T47D (cell line): Measurements from ENCODE around the gene PHF21B.
A peak's percentile ranks its signal among the peaks of the same experiment; 100 is the strongest.

Experiments used
- DNase-seq, 2 experiments: peaks; one replicate each; pipeline versions ENCODE4 v3.0.0 to v3.0.0-alpha.2; 2011 to 2012; ENCODE audit warnings: low read depth in 1 of 2, low spot score in 1 of 2
- JUND ChIP-seq: IDR thresholded peaks from 2 replicates; pipeline ENCODE4 v1.6.1; 2012; ENCODE audit warnings: low read depth
- in situ Hi-C: cut with HindIII; loops from 2 replicates; pipeline ENCODE4 v1.10.0; 2016; ENCODE audit warnings: low sequenced_read_pairs, low pct_unique_long_range_greater_than_20kb

PHF21B gene

GRCh38 chr22:44995105-44995514 is 14.7 kb downstream of the PHF21B start:
- no peak for TF ChIP-seq JUND
- in situ Hi-C loops: no loop called here
- no peak for DNase-seq

GRCh38 chr22:44994399-44995104 is 15.3 kb downstream of the PHF21B start:
- no peak for TF ChIP-seq JUND
- DNase-seq: no peak
- in situ Hi-C loops: no loop called here

- no peak for TF ChIP-seq JUND
- in situ Hi-C loops: no loop called here
- no peak for DNase-seq
These were observed 17.6 kb downstream of the PHF21B start for GRCh38 chr22:44992166-44992565.

GRCh38 chr22:44991218-44991617 is 18.6 kb downstream of the PHF21B start:
- no peak for TF ChIP-seq JUND
- DNase-seq: no peak
- in situ Hi-C loops: no loop called here

GRCh38 chr22:44990810-44991209 is 19.0 kb downstream of the PHF21B start:
- DNase-seq: no peak
- TF ChIP-seq JUND: no peak
- in situ Hi-C loops: no loop called here

GRCh38 chr22:44990328-44990727 is 19.5 kb downstream of the PHF21B start:
- no peak for TF ChIP-seq JUND
- in situ Hi-C loops: no loop called here
- no peak for DNase-seq

GRCh38 chr22:44988671-44989070 is 21.1 kb downstream of the PHF21B start:
- in situ Hi-C loops: no loop called here
- no peak for TF ChIP-seq JUND
- peak in 1 of 2 experiments; percentile 38 for DNase-seq

- in situ Hi-C loops: no loop called here
- no peak for TF ChIP-seq JUND
These were observed 22.9 kb downstream of the PHF21B start for GRCh38 chr22:44986926-44987325.

GRCh38 chr22:44985906-44986527 is 23.8 kb downstream of the PHF21B start:
- TF ChIP-seq JUND: no peak
- in situ Hi-C loops: no loop called here

More at GRCh38 chr22:44986926-44987325, 22.9 kb downstream of the PHF21B start:
- DNase-seq: no peak

GRCh38 chr22:44983878-44984482 is 25.8 kb downstream of the PHF21B start:
- TF ChIP-seq JUND: no peak
- in situ Hi-C loops: no loop called here
- DNase-seq: no peak

More at GRCh38 chr22:44985906-44986527, 23.8 kb downstream of the PHF21B start:
- DNase-seq: no peak

GRCh38 chr22:44982445-44982844 is 27.4 kb downstream of the PHF21B start:
- no peak for TF ChIP-seq JUND
- in situ Hi-C loops: no loop called here
- no peak for DNase-seq

- in situ Hi-C loops: no loop called here
- no peak for TF ChIP-seq JUND
These were observed 27.9 kb downstream of the PHF21B start for GRCh38 chr22:44981857-44982256.

GRCh38 chr22:44979154-44979553 is 30.7 kb downstream of the PHF21B start:
- no peak for TF ChIP-seq JUND
- DNase-seq: no peak
- in situ Hi-C loops: no loop called here

More at GRCh38 chr22:44981857-44982256, 27.9 kb downstream of the PHF21B start:
- no peak for DNase-seq
